GM12878 (cell line): ENCODE results near the gene ATP2A3. TPM values are rescaled to one million over a fixed set of nuclear protein-coding genes. Genes with fewer than 3 reads are reported as not detected.

Source experiments
- ATAC-seq: fragments of 200-7000 bp; cut with Tn5 transposase; 3 replicates; pipeline ENCODE4 v1.9.1; 2020; ENCODE audit warnings: mild to moderate bottlenecking, moderate library complexity
- BruUV-seq: library from RNA; stranded (reverse); fragments of 400-500 nt; replicated peaks from 2 replicates; lab custom pipeline; 2021; lab: Mats Ljungman, UMichigan
- CTCF ChIA-PET: fragments of 300-600 bp; sonication (Branson Sonifier 250); formaldehyde crosslinking; extraction: SDS; loops from one replicate; lab custom pipeline; 2021; ENCODE audit warnings: inconsistent platforms; lab: Yijun Ruan, JAX
- POLR2A ChIA-PET: fragments of 350-600 bp; formaldehyde crosslinking; extraction: SDS; loops from one replicate; lab custom pipeline; 2021; ENCODE audit warnings: inconsistent platforms; lab: Charles Lee
- RAD21 ChIA-PET: fragments of 300-600 bp; sonication (Branson Sonifier 250); formaldehyde crosslinking; loops from one replicate; lab custom pipeline; 2023; ENCODE audit warnings: antibody characterized with exemption; ENCODE audit not compliant: unreplicated experiment; lab: Charles Lee
- SMC1A ChIA-PET: fragments of 300-600 bp; sonication (Branson Sonifier 250); formaldehyde crosslinking; loops from one replicate; lab custom pipeline; 2023; ENCODE audit not compliant: unreplicated experiment, uncharacterized antibody; lab: Charles Lee
- DNase-seq: peaks from one replicate; pipeline ENCODE4 v3.0.0-alpha.2; 2011; ENCODE audit warnings: low read depth, low spot score
- FAIRE-seq: peaks from 3 replicates; lab custom pipeline; 2011; peaks lifted over from hg19 to GRCh38; lab: Jason Lieb, UNC
- H2AFZ ChIP-seq: 2 replicates; pipeline ENCODE4 v1.6.0; 2011; ENCODE audit warnings: low read depth, low read length, control low read depth; ENCODE audit not compliant: control insufficient read depth
- H3K27ac ChIP-seq: 2 replicates; pipeline ENCODE4 v1.5.1; 2011; ENCODE audit warnings: control low read depth; ENCODE audit not compliant: control insufficient read depth, insufficient read depth
- H3K27me3 ChIP-seq, 2 experiments: replicated peaks in 1 of 2; 2 replicates each; pipeline versions ENCODE4 v1.6.0 to v1.6.1; 2011; ENCODE audit warnings: low read length in 1 of 2; ENCODE audit not compliant: control insufficient read depth in 2 of 2, insufficient read depth in 2 of 2
- H3K36me3 ChIP-seq, 2 experiments: 2 replicates each; pipeline ENCODE4 v1.5.1; 2011; ENCODE audit warnings: low read length in 1 of 2; ENCODE audit not compliant: control insufficient read depth in 2 of 2, insufficient read depth in 2 of 2
- H3K4me1 ChIP-seq: 2 replicates; pipeline ENCODE4 v1.6.1; 2011; ENCODE audit warnings: mild to moderate bottlenecking, low read length, moderate library complexity, mixed read lengths; ENCODE audit not compliant: control insufficient read depth, insufficient read depth
- H3K4me2 ChIP-seq: 2 replicates; pipeline ENCODE4 v1.6.0; 2011; ENCODE audit warnings: control low read depth; ENCODE audit not compliant: control insufficient read depth, insufficient read depth
- H3K4me3 ChIP-seq: fragments of 200-600 bp; sonication (generic); 2 replicates; pipeline ENCODE4 v1.5.1; 2016
- H3K79me2 ChIP-seq: 2 replicates; pipeline ENCODE4 v1.6.0; 2011; ENCODE audit warnings: low read length; ENCODE audit not compliant: control insufficient read depth, insufficient read depth
- H3K9ac ChIP-seq: 2 replicates; pipeline ENCODE4 v1.8.0; 2011; ENCODE audit warnings: low read length, control low read depth, mixed read lengths; ENCODE audit not compliant: control insufficient read depth, insufficient read depth
- H3K9me3 ChIP-seq: replicated peaks from 3 replicates; pipeline ENCODE4 v1.5.1; 2011; ENCODE audit warnings: mild to moderate bottlenecking, low read length; ENCODE audit not compliant: control insufficient read depth, insufficient read depth
- H4K20me1 ChIP-seq: 2 replicates; pipeline ENCODE4 v1.6.0; 2011; ENCODE audit not compliant: control insufficient read depth, insufficient read depth
- BACH1 ChIP-seq: fragments of 450-650 bp; IDR thresholded peaks from 2 replicates; pipeline ENCODE4 v1.6.1; 2017; ENCODE audit warnings: mild to moderate bottlenecking, borderline replicate concordance
- EP300 ChIP-seq, 2 experiments: fragments of 150-350 bp in 1 of 2; IDR thresholded peaks; 2 replicates each; pipeline ENCODE4 v1.6.1; 2011 to 2012; ENCODE audit warnings: low read depth in 2 of 2, low read length in 2 of 2, borderline replicate concordance in 1 of 2, improper control_type of control experiment in 1 of 2, inconsistent platforms in 1 of 2; ENCODE audit not compliant: control insufficient read depth in 1 of 2
- HDGF ChIP-seq: fragments of 450-650 bp; IDR thresholded peaks from 2 replicates; pipeline ENCODE4 v1.6.1; 2016; ENCODE audit warnings: antibody characterized with exemption
- IKZF1 ChIP-seq: fragments of 450-650 bp; conservative IDR thresholded peaks from 2 replicates; pipeline ENCODE4 v1.6.1; 2017; ENCODE audit warnings: antibody characterized with exemption, mild to moderate bottlenecking
- JUND ChIP-seq: IDR thresholded peaks from 2 replicates; pipeline ENCODE4 v1.6.1; 2012; ENCODE audit warnings: low read depth, mild to moderate bottlenecking, low read length, improper control_type of control experiment, moderate library complexity
- LARP7 ChIP-seq: fragments of 450-650 bp; IDR thresholded peaks from 2 replicates; pipeline ENCODE4 v1.6.1; 2017; ENCODE audit warnings: mild to moderate bottlenecking
- MEF2B ChIP-seq: fragments of 450-650 bp; IDR thresholded peaks from 2 replicates; pipeline ENCODE4 v1.6.1; 2018; ENCODE audit warnings: mild to moderate bottlenecking, moderate library complexity; ENCODE audit not compliant: partially characterized antibody, poor library complexity, severe bottlenecking
- MTA2 ChIP-seq: fragments of 450-650 bp; IDR thresholded peaks from 2 replicates; pipeline ENCODE4 v1.6.1; 2016; ENCODE audit warnings: low read depth, mild to moderate bottlenecking, moderate library complexity
- NRF1 ChIP-seq: conservative IDR thresholded peaks from 2 replicates; pipeline ENCODE4 v1.6.1; 2011; ENCODE audit warnings: mild to moderate bottlenecking, low read depth, low read length, improper control_type of control experiment
- POLR2A ChIP-seq: IDR thresholded peaks from 2 replicates; pipeline ENCODE4 v1.6.1; 2011; ENCODE audit warnings: low read depth, mild to moderate bottlenecking, low read length
- POLR2AphosphoS5 ChIP-seq: IDR thresholded peaks from 2 replicates; pipeline ENCODE4 v1.6.1; 2011; ENCODE audit warnings: mild to moderate bottlenecking, low read length, inconsistent platforms
- RB1 ChIP-seq: fragments of 450-650 bp; formaldehyde crosslinking; IDR thresholded peaks from 2 replicates; pipeline ENCODE4 v1.6.1; 2017; ENCODE audit warnings: mild to moderate bottlenecking, borderline replicate concordance
- SMAD5 ChIP-seq: IDR thresholded peaks from 2 replicates; pipeline ENCODE4 v1.6.1; 2016; ENCODE audit warnings: antibody characterized with exemption, low read depth
- STAT3 ChIP-seq: IDR thresholded peaks from 2 replicates; pipeline ENCODE4 v1.6.1; 2011; ENCODE audit warnings: low read depth, low read length, improper control_type of control experiment
- ZNF207 ChIP-seq: fragments of 450-650 bp; IDR thresholded peaks from 2 replicates; pipeline ENCODE4 v1.6.1; 2014; ENCODE audit warnings: antibody characterized with exemption, mild to moderate bottlenecking, borderline replicate concordance
- ZNF217 ChIP-seq: fragments of 450-650 bp; IDR thresholded peaks from 2 replicates; pipeline ENCODE4 v1.6.1; 2017; ENCODE audit warnings: antibody characterized with exemption, mild to moderate bottlenecking
- ZNF622 ChIP-seq: fragments of 450-650 bp; IDR thresholded peaks from 2 replicates; pipeline ENCODE4 v1.6.1; 2017; ENCODE audit warnings: mild to moderate bottlenecking, inconsistent platforms
- WGBS: methylation state at CpG from one replicate; pipeline ENCODE4 v1.1.6; 2016; ENCODE audit warnings: low lambda C conversion rate; ENCODE audit not compliant: insufficient replicate concordance, insufficient coverage; ENCODE audit errors: missing lambda C conversion rate; 5-methylcytosine and 5-hydroxymethylcytosine counted together
- in situ Hi-C: fragments of 300-500 bp; cut with MboI; formaldehyde crosslinking; loops from 9 replicates; pipeline ENCODE4 v1.14.3; 2018; ENCODE audit warnings: mixed read lengths
- intact Hi-C: fragments of 100-400 bp; cut with micrococcal nuclease; formaldehyde crosslinking; loops from one replicate; pipeline ENCODE4 v1.14.2; 2022; ENCODE audit not compliant: unreplicated experiment
- polyA plus RNA-seq, 11 experiments: library from polyadenylated mRNA; depleted of rRNA in 4 of 11; unstranded in 6 of 11; stranded (reverse) in 5 of 11; fragments of >200 nt; fragmentation: Nextera tagmentation in 4 of 11; fragmentation: Illumina TruSeq in 1 of 11; extraction: Ambion mirVana in 4 of 11; extraction: Trizol in 1 of 11; gene quantifications; 1 replicate in 1 of 11; 2 replicates in 10 of 11; pipeline versions ENCODE4 v1.2.1 to v1.2.3, GENCODE V29; 2011 to 2016; ENCODE audit warnings: inconsistent platforms in 2 of 11, missing spikeins in 2 of 11, low read depth in 1 of 11
- total RNA-seq, 4 experiments: library from RNA; depleted of rRNA in 3 of 4; stranded (reverse); fragments of >200 nt in 3 of 4; fragmentation: Illumina TruSeq in 1 of 4; extraction: Trizol in 1 of 4; gene quantifications; 2 replicates each; pipeline versions ENCODE4 v1.2.1 to v1.2.3, GENCODE V29; 2013 to 2021
- TF ChIP-seq, protein P1 (sequence below), 3 experiments: IDR thresholded peaks in 2 of 3; conservative IDR thresholded peaks in 1 of 3; 2 replicates each; pipeline ENCODE4 v1.5.1; 2011; ENCODE audit warnings: low read depth in 3 of 3, low read length in 3 of 3, mild to moderate bottlenecking in 3 of 3, control low read depth in 2 of 3, moderate library complexity in 2 of 3, inconsistent platforms in 1 of 3, mixed read lengths in 1 of 3; ENCODE audit not compliant: control insufficient read depth in 2 of 3, insufficient read depth in 1 of 3; ENCODE audit errors: extremely low read depth in 1 of 3
- TF ChIP-seq, protein P2 (sequence below): fragments of 450-650 bp; formaldehyde crosslinking; IDR thresholded peaks from 2 replicates; pipeline ENCODE4 v1.4.0; 2022; ENCODE audit warnings: mild to moderate bottlenecking, moderate library complexity

The ATP2A3 gene
- total and polyA plus RNA-seq, 10 of the 15 experiments (the other 5 are each of a cell fraction or from before 2014, with no cell fraction given): 1.0 to 99.2 (median 37.9) TPM

GRCh38 chr17:3965118-3965800, 1.0 kb upstream of the ATP2A3 start:
- Histone ChIP-seq H3K9me3 (no peaks in the 10 kb centered on the region), H3K36me3 (peaks cover 0 to 2% of the 10 kb centered on the region in 2 experiments; a peak in 1 of 4 replicates), H2AFZ (peak overlapping the region; percentile 79), H3K9ac (peak overlapping the region; percentile 74), H3K4me2 (peak overlapping the region; percentile 91), H3K79me2 (peaks cover 39% of the 10 kb centered on the region), H3K4me1 (peaks cover 44% of the 10 kb centered on the region), H3K27ac (peak overlapping the region; percentile 62), H3K4me3 (peak overlapping the region; percentile 90), H4K20me1 (no peaks in the 10 kb centered on the region; the same call in 1 of the 2 replicates), H3K27me3 (no peaks in the 10 kb centered on the region)
- intact Hi-C loops: no loop called here
- CTCF ChIA-PET: interaction anchor here (0.6 to 4.6 kb wide), 20 partner anchors 28 to 1475 kb away, joined by 3 to 58 read pairs (median 5); partner anchors contain the start of genes NCBP3 and P2RX1
- no TSS peak for BruUV-seq
- POLR2A ChIA-PET: interaction anchor here (0.5 to 2.1 kb wide), 14 partner anchors 8 to 1927 kb away, joined by 3 to 18 read pairs (median 4); partner anchors contain the start of genes CAMKK1, CYB5D2 and P2RX1
- FAIRE-seq (peak; percentile 86), DNase-seq (peak; percentile 33), ATAC-seq (peak; percentile 79)
- SMC1A ChIA-PET: interaction anchor here (0.6 to 2.5 kb wide), 17 partner anchors 9 to 228 kb away, joined by 3 to 14 read pairs (median 4); partner anchors contain the start of gene P2RX1
- in situ Hi-C loops: no loop called here
- RAD21 ChIA-PET: interaction anchor here (0.6 to 4.1 kb wide), 15 partner anchors 14 to 195 kb away, joined by 3 to 51 read pairs (median 4); partner anchors contain the start of genes CAMKK1, CYB5D2, P2RX1 and ZZEF1
- WGBS: 0% methylated on average over 16 of the region's 17 CpGs
- TF ChIP-seq ZNF207: no peak
- TF ChIP-seq, protein P1, sequence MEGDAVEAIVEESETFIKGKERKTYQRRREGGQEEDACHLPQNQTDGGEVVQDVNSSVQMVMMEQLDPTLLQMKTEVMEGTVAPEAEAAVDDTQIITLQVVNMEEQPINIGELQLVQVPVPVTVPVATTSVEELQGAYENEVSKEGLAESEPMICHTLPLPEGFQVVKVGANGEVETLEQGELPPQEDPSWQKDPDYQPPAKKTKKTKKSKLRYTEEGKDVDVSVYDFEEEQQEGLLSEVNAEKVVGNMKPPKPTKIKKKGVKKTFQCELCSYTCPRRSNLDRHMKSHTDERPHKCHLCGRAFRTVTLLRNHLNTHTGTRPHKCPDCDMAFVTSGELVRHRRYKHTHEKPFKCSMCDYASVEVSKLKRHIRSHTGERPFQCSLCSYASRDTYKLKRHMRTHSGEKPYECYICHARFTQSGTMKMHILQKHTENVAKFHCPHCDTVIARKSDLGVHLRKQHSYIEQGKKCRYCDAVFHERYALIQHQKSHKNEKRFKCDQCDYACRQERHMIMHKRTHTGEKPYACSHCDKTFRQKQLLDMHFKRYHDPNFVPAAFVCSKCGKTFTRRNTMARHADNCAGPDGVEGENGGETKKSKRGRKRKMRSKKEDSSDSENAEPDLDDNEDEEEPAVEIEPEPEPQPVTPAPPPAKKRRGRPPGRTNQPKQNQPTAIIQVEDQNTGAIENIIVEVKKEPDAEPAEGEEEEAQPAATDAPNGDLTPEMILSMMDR (IDR thresholded peaks at IDR 0.05 in 2 of 3, conservative IDR thresholded peaks at IDR 0.05 in 1 of 3; ENCODE audit: control insufficient read depth in 2 of 3, extremely low read depth in 1 of 3, insufficient read depth in 1 of 3, low read depth in 3 of 3, low read length in 3 of 3): peak in 1 of 3 experiments; percentile 50; a peak in 2 of 6 replicates
- TF ChIP-seq HDGF: peak; percentile 58; the same call in 1 of the 2 replicates
- TF ChIP-seq STAT3: no peak
- TF ChIP-seq MEF2B: peak; percentile 72
- no peak for TF ChIP-seq MTA2
- no peak for TF ChIP-seq ZNF217
- TF ChIP-seq NRF1: no peak
- TF ChIP-seq POLR2AphosphoS5: peak; percentile 73
- TF ChIP-seq BACH1: no peak
- no peak for TF ChIP-seq IKZF1
- no peak for TF ChIP-seq ZNF622
- peak; percentile 85 for TF ChIP-seq POLR2A
- peak; percentile 44; the same call in 1 of the 2 replicates for TF ChIP-seq SMAD5
- TF ChIP-seq, protein P2, sequence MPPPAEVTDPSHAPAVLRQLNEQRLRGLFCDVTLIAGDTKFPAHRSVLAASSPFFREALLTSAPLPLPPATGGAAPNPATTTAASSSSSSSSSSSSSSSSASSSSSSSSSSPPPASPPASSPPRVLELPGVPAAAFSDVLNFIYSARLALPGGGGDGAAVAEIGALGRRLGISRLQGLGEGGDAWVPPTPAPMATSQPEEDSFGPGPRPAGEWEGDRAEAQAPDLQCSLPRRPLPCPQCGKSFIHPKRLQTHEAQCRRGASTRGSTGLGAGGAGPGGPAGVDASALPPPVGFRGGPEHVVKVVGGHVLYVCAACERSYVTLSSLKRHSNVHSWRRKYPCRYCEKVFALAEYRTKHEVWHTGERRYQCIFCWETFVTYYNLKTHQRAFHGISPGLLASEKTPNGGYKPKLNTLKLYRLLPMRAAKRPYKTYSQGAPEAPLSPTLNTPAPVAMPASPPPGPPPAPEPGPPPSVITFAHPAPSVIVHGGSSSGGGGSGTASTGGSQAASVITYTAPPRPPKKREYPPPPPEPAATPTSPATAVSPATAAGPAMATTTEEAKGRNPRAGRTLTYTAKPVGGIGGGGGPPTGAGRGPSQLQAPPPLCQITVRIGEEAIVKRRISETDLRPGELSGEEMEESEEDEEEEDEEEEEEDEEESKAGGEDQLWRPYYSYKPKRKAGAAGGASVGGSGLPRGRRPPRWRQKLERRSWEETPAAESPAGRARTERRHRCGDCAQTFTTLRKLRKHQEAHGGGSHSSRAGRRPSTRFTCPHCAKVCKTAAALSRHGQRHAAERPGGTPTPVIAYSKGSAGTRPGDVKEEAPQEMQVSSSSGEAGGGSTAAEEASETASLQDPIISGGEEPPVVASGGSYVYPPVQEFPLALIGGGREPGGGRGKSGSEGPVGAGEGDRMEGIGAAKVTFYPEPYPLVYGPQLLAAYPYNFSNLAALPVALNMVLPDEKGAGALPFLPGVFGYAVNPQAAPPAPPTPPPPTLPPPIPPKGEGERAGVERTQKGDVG: no peak
- 0 out of 2 replicates have a peak, but pooled peaks have one; percentile 17 for TF ChIP-seq LARP7
- peak; percentile 69; the same call in 1 of the 2 replicates for TF ChIP-seq RB1
- TF ChIP-seq EP300 (IDR thresholded peaks at IDR 0.05; ENCODE audit: borderline replicate concordance in 1 of 2, control insufficient read depth in 1 of 2, low read depth in 2 of 2, low read length in 2 of 2): no peak
- TF ChIP-seq JUND: no peak
